Spleen (tissue), 11 donors: Measurements from ENCODE around the gene C20orf96. TPM values are rescaled to one million over a fixed set of nuclear protein-coding genes. Genes with fewer than 3 reads are reported as not detected.

Experiments
- DNase-seq: peaks from one replicate; pipeline ENCODE4 v3.0.0-alpha.2; 2020
- H3K27ac ChIP-seq, 8 donors: fragments of 200-600 bp; sonication (generic) in 7 of 8; 1 replicate in 4 of 8; 2 replicates in 4 of 8; pipeline versions ENCODE4 v1.5.0 to v1.8.0; 2016 to 2021; ENCODE audit warnings: inconsistent platforms in 4 of 8, mild to moderate bottlenecking in 4 of 8, moderate library complexity in 1 of 8
- H3K27me3 ChIP-seq, 7 donors: fragments of 200-600 bp; sonication (generic) in 6 of 7; replicated peaks in 1 of 7; 1 replicate in 4 of 7; 2 replicates in 3 of 7; pipeline versions ENCODE4 v1.5.0 to v1.8.0; 2016 to 2021; ENCODE audit warnings: inconsistent platforms in 3 of 7, mild to moderate bottlenecking in 1 of 7
- H3K36me3 ChIP-seq, 6 donors: fragments of 200-600 bp; sonication (generic) in 5 of 6; 1 replicate in 4 of 6; 2 replicates in 2 of 6; pipeline versions ENCODE4 v1.5.0 to v1.8.0; 2016 to 2021; ENCODE audit warnings: inconsistent platforms in 2 of 6
- H3K4me1 ChIP-seq, 6 donors: fragments of 200-600 bp; sonication (generic) in 5 of 6; 1 replicate in 3 of 6; 2 replicates in 3 of 6; pipeline versions ENCODE4 v1.5.0 to v1.8.0; 2016 to 2021; ENCODE audit warnings: inconsistent platforms in 3 of 6
- H3K4me3 ChIP-seq, 8 donors: fragments of 200-600 bp; sonication (generic) in 7 of 8; 1 replicate in 4 of 8; 2 replicates in 4 of 8; pipeline versions ENCODE4 v1.5.0 to v1.8.0; 2016 to 2021; ENCODE audit warnings: inconsistent platforms in 4 of 8, mild to moderate bottlenecking in 4 of 8, moderate library complexity in 2 of 8
- H3K9me3 ChIP-seq, 8 donors: fragments of 200-600 bp; sonication (generic) in 7 of 8; 1 replicate in 4 of 8; 2 replicates in 4 of 8; pipeline versions ENCODE4 v1.5.0 to v1.8.0; 2016 to 2021; ENCODE audit warnings: inconsistent platforms in 4 of 8
- CTCF ChIP-seq, 11 experiments: fragments of 200-600 bp in 7 of 11; fragments of 450-650 bp in 4 of 11; sonication (generic) in 4 of 11; IDR thresholded peaks in 8 of 11; conservative IDR thresholded peaks in 3 of 11; 1 replicate in 7 of 11; 2 replicates in 4 of 11; pipeline versions ENCODE4 v1.4.0 to v1.8.0; 2016 to 2021; ENCODE audit warnings: antibody characterized with exemption in 11 of 11, inconsistent platforms in 4 of 11, mild to moderate bottlenecking in 1 of 11
- POLR2A ChIP-seq, 3 donors: fragments of 450-650 bp; IDR thresholded peaks; one replicate each; pipeline ENCODE4 v1.5.1; 2017; ENCODE audit warnings: antibody characterized with exemption in 3 of 3, mild to moderate bottlenecking in 1 of 3
- POLR2AphosphoS5 ChIP-seq, 3 donors: sonication (generic); formaldehyde crosslinking; IDR thresholded peaks; one replicate each; pipeline ENCODE4 v1.5.1; 2017; ENCODE audit warnings: antibody characterized with exemption in 3 of 3
- WGBS, 5 donors: extraction: QIAGEN DNeasy Blood & Tissue Kit in 3 of 5; methylation state at CpG; one replicate each; pipeline versions ENCODE4 v1.1.5 to v1.1.7; 2013 to 2018; 5-methylcytosine and 5-hydroxymethylcytosine counted together
- intact Hi-C: fragments of 100-400 bp; cut with DNase I; formaldehyde crosslinking; loops from one replicate; pipeline ENCODE4 v1.15.0; 2023; ENCODE audit warnings: low total_unique reads
- polyA plus RNA-seq, 3 donors: library from polyadenylated mRNA; stranded (reverse); fragments of 200-250 nt; gene quantifications; one replicate each; pipeline ENCODE4 v1.2.1, GENCODE V29; 2013
- total RNA-seq, 7 donors: library from RNA; depleted of rRNA in 3 of 7; stranded (reverse); fragments of >200 nt in 3 of 7; fragmentation: NEBNext Ultra II Directional in 4 of 7; extraction: Animal tissue kit (Norgen Biotek cat#: 25700) in 4 of 7; gene quantifications; one replicate each; pipeline versions ENCODE4 v1.1.0 to v1.2.1, GENCODE V29; 2016 to 2021
- donor health status: healthy with polysubstance abuse.
- donor health status: DM: no; HTN: no; CAD: no; lungs with moderate emphysema.
- donor health status: DM: no; HTN: no; CAD: no.
- donor health status: Bipolar disorder and iron deficiency.
- donor health status: healthy.
- donor health status: DM: no; HTN: no; CAD: no.
- donor health status: DM: yes; HTN: yes; CAD: no.

Gene C20orf96
- total and polyA plus RNA-seq, 10 donors, result 2.3 to 10.4 (median 6.2) TPM

- intact Hi-C loops, result no loop called here
- H3K4me3 ChIP-seq, result peak within 1 kb of the TSS; percentile 64 to 91 (median 84)
- DNase-seq, result peak; percentile 95
- peaks cover 0 to 27% (median 0%) of the 10 kb centered on the region in 6 donors for H3K36me3 ChIP-seq
- H3K27ac ChIP-seq, result peak within 1 kb of the TSS; percentile 97 to 99 (median 99)
- H3K9me3 ChIP-seq, result no peaks in the 10 kb centered on the region
- H3K4me1 ChIP-seq, result peaks cover 34 to 70% (median 52%) of the 10 kb centered on the region in 6 donors
- WGBS, 5 donors, result 0 to 1% (median 0%) methylated on average over 62 to 99 of the region's 99 CpGs
- no peaks in the 10 kb centered on the region for H3K27me3 ChIP-seq
- TF ChIP-seq POLR2A (IDR thresholded peaks at IDR 0.05) (peak in 1 of 3 donors; percentile 28), POLR2AphosphoS5 (IDR thresholded peaks at IDR 0.05) (peak; percentile 83 to 91 (median 88)), CTCF (IDR thresholded peaks at IDR 0.05 in 8 of 11, conservative IDR thresholded peaks at IDR 0.05 in 3 of 11) (peak in 7 of 11 experiments; percentile 4 to 42 (median 27))
Observed at GRCh38 chr20:297098-297924, 6.8 kb upstream of the C20orf96 start, which contains the start of gene ZCCHC3. TSS of gene ZCCHC3 (plus strand) at chr20:297570. CDS start at chr20:297587, 17 bp downstream.

- WGBS, 5 donors, result 90 to 98% (median 93%) methylated on average over 4 of the region's 4 CpGs
- H3K36me3 ChIP-seq, result peaks cover 0 to 13% (median 0%) of the 10 kb centered on the region in 6 donors
- no peaks in the 10 kb centered on the region for H3K27me3 ChIP-seq
- intact Hi-C loops, result no loop called here
- no peaks in the 10 kb centered on the region for H3K9me3 ChIP-seq
- H3K4me1 ChIP-seq, result peaks cover 30 to 70% (median 50%) of the 10 kb centered on the region in 6 donors
- no peak for DNase-seq
- H3K4me3 ChIP-seq, result no peak overlapping the region
- no peak for TF ChIP-seq POLR2A (IDR thresholded peaks at IDR 0.05)
- TF ChIP-seq CTCF (IDR thresholded peaks at IDR 0.05 in 8 of 11, conservative IDR thresholded peaks at IDR 0.05 in 3 of 11), result no peak
- no peak for TF ChIP-seq POLR2AphosphoS5 (IDR thresholded peaks at IDR 0.05)
- no peak overlapping the region for H3K27ac ChIP-seq
Observed at GRCh38 chr20:295804-296203, 5.3 kb upstream of the C20orf96 start.

GRCh38 chr20:294602-295001 lies 4.1 kb upstream of the C20orf96 start:
- H3K27ac ChIP-seq, result no peak overlapping the region
- no peaks in the 10 kb centered on the region for H3K27me3 ChIP-seq
- H3K9me3 ChIP-seq, result no peaks in the 10 kb centered on the region
- H3K36me3 ChIP-seq, result peaks cover 0 to 3% (median 0%) of the 10 kb centered on the region in 6 donors
- TF ChIP-seq POLR2AphosphoS5 (IDR thresholded peaks at IDR 0.05) (no peak), CTCF (IDR thresholded peaks at IDR 0.05 in 8 of 11, conservative IDR thresholded peaks at IDR 0.05 in 3 of 11) (no peak), POLR2A (IDR thresholded peaks at IDR 0.05) (no peak)
- no peak overlapping the region for H3K4me3 ChIP-seq
- no peak for DNase-seq
- WGBS, 5 donors, result 88 to 95% (median 91%) methylated on average over 5 of the region's 5 CpGs
- intact Hi-C loops, result no loop called here
- H3K4me1 ChIP-seq, result peaks cover 24 to 67% (median 46%) of the 10 kb centered on the region in 6 donors

- Histone ChIP-seq H3K27ac (peak overlapping the region in 7 of 8 donors; percentile 72 to 86 (median 76)), H3K4me3 (peak overlapping the region; percentile 33 to 79 (median 56)), H3K4me1 (peaks cover 13 to 42% (median 23%) of the 10 kb centered on the region in 6 donors), H3K9me3 (no peaks in the 10 kb centered on the region), H3K36me3 (no peaks in the 10 kb centered on the region), H3K27me3 (no peaks in the 10 kb centered on the region)
- intact Hi-C loops, result loop anchor here (5.0 kb wide), 1 partner anchor 38 kb away; the partner anchor contains the start of gene SOX12
- TF ChIP-seq POLR2AphosphoS5 (IDR thresholded peaks at IDR 0.05), result no peak
- TF ChIP-seq POLR2A (IDR thresholded peaks at IDR 0.05), result no peak
- TF ChIP-seq CTCF (IDR thresholded peaks at IDR 0.05 in 8 of 11, conservative IDR thresholded peaks at IDR 0.05 in 3 of 11), result no peak
- WGBS, 5 donors, result 47 to 57% (median 53%) methylated on average over 2 of the region's 2 CpGs
- DNase-seq, result no peak
Observed at GRCh38 chr20:289693-290083, 862 bp downstream of the C20orf96 start.
